RWPE2 (cell line): ENCODE measurements around the gene PHACTR4.
"Not testable (repeated sequence)": the region's sequence is repeated elsewhere in the genome, so short reads cannot be mapped to it uniquely, and the experiment has no call there.

ENCODE experiments used
- ATAC-seq: fragments of 200-7000 bp; cut with Tn5 transposase; 3 replicates; pipeline ENCODE4 v1.9.1; 2021; ENCODE audit warnings: low read depth
- DNase-seq: peaks from one replicate; pipeline ENCODE4 v3.0.0-alpha.2; 2020; ENCODE audit warnings: low spot score
- H3K27ac ChIP-seq: fragments of 450-650 bp; 2 replicates; pipeline ENCODE4 v1.5.1; 2017; ENCODE audit warnings: mild to moderate bottlenecking; ENCODE audit not compliant: poor library complexity, severe bottlenecking
- H3K27me3 ChIP-seq: fragments of 250-450 bp; sonication (Bioruptor Pico); 2 replicates; pipeline ENCODE4 v1.5.1; 2021; ENCODE audit warnings: mild to moderate bottlenecking, moderate library complexity; ENCODE audit not compliant: insufficient read depth, poor library complexity, severe bottlenecking
- H3K36me3 ChIP-seq: fragments of 250-450 bp; sonication (Bioruptor Pico); 2 replicates; pipeline ENCODE4 v1.5.1; 2020; ENCODE audit warnings: low read depth, mild to moderate bottlenecking, moderate library complexity
- H3K4me1 ChIP-seq: fragments of 250-450 bp; sonication (Bioruptor Pico); 2 replicates; pipeline ENCODE4 v1.5.1; 2021; ENCODE audit warnings: mild to moderate bottlenecking, moderate library complexity; ENCODE audit not compliant: insufficient read depth, poor library complexity, severe bottlenecking
- H3K4me3 ChIP-seq: fragments of 250-450 bp; sonication (Bioruptor Pico); 2 replicates; pipeline ENCODE4 v1.5.1; 2021; ENCODE audit warnings: mild to moderate bottlenecking, moderate library complexity; ENCODE audit not compliant: severe bottlenecking
- H3K9me3 ChIP-seq: fragments of 250-450 bp; sonication (Bioruptor Pico); 2 replicates; pipeline ENCODE4 v1.5.1; 2021; ENCODE audit warnings: mild to moderate bottlenecking, moderate library complexity; ENCODE audit not compliant: severe bottlenecking
- CTCF ChIP-seq: fragments of 450-650 bp; IDR thresholded peaks from one replicate; pipeline ENCODE4 v1.5.1; 2017; ENCODE audit warnings: mild to moderate bottlenecking, moderate library complexity; ENCODE audit not compliant: poor library complexity, severe bottlenecking

The PHACTR4 gene

GRCh38 chr1:28359592-28360239 lies 9.8 kb upstream of the PHACTR4 start:
- H3K4me1 ChIP-seq: peaks cover under 1% of the 10 kb centered on the region
- H3K27ac ChIP-seq: no peak overlapping the region
- H3K4me3 ChIP-seq: no peak overlapping the region
- DNase-seq (no peak), ATAC-seq (peak; percentile 61)
- TF ChIP-seq CTCF: peak; percentile 84
- no peaks in the 10 kb centered on the region for H3K27me3 ChIP-seq
- H3K9me3 ChIP-seq: no peaks in the 10 kb centered on the region
- no peaks in the 10 kb centered on the region for H3K36me3 ChIP-seq

GRCh38 chr1:28364888-28365287 lies 4.7 kb upstream of the PHACTR4 start:
- Histone ChIP-seq H3K4me1 (peaks cover 7% of the 10 kb centered on the region), H3K36me3 (no peaks in the 10 kb centered on the region), H3K9me3 (no peaks in the 10 kb centered on the region), H3K4me3 (no peak overlapping the region), H3K27ac (no peak overlapping the region), H3K27me3 (no peaks in the 10 kb centered on the region)
- no peak for TF ChIP-seq CTCF
- no peak for DNase-seq
- no peak for ATAC-seq

- DNase-seq (no peak), ATAC-seq (no peak)
- no peak for TF ChIP-seq CTCF
- Histone ChIP-seq H3K9me3 (no peaks in the 10 kb centered on the region), H3K4me1 (peaks cover 10% of the 10 kb centered on the region), H3K4me3 (no peak overlapping the region), H3K27ac (no peak overlapping the region), H3K36me3 (peaks cover under 1% of the 10 kb centered on the region; the same call in 1 of the 2 replicates), H3K27me3 (no peaks in the 10 kb centered on the region)
These were observed 3.7 kb upstream of the PHACTR4 start for GRCh38 chr1:28365864-28366263.

- H3K9me3 ChIP-seq, ATAC-seq, DNase-seq, H3K27me3 ChIP-seq, H3K4me3 ChIP-seq, H3K36me3 ChIP-seq: not testable (repeated sequence)
- Histone ChIP-seq H3K4me1 (peaks cover 19% of the 10 kb centered on the region), H3K27ac (peak overlapping the region; percentile 75)
These were observed 932 bp upstream of the PHACTR4 start for GRCh38 chr1:28368608-28369007.

GRCh38 chr1:28370239-28371009 lies 884 bp downstream of the PHACTR4 start:
- no peaks in the 10 kb centered on the region for H3K27me3 ChIP-seq
- peaks cover 14% of the 10 kb centered on the region; the same call in 1 of the 2 replicates for H3K36me3 ChIP-seq
- peak overlapping the region; percentile 75 for H3K27ac ChIP-seq
- DNase-seq (no peak), ATAC-seq (no peak)
- peaks cover 32% of the 10 kb centered on the region for H3K4me1 ChIP-seq
- no peak for TF ChIP-seq CTCF
- H3K9me3 ChIP-seq: no peaks in the 10 kb centered on the region
- peak overlapping the region; percentile 95 for H3K4me3 ChIP-seq
